ENCODE data around the gene ABHD13.
"Not testable (repeated sequence)": the region's sequence is repeated elsewhere in the genome, so short reads cannot be mapped to it uniquely, and the experiment has no call there.

ABHD13 gene

DNA sequence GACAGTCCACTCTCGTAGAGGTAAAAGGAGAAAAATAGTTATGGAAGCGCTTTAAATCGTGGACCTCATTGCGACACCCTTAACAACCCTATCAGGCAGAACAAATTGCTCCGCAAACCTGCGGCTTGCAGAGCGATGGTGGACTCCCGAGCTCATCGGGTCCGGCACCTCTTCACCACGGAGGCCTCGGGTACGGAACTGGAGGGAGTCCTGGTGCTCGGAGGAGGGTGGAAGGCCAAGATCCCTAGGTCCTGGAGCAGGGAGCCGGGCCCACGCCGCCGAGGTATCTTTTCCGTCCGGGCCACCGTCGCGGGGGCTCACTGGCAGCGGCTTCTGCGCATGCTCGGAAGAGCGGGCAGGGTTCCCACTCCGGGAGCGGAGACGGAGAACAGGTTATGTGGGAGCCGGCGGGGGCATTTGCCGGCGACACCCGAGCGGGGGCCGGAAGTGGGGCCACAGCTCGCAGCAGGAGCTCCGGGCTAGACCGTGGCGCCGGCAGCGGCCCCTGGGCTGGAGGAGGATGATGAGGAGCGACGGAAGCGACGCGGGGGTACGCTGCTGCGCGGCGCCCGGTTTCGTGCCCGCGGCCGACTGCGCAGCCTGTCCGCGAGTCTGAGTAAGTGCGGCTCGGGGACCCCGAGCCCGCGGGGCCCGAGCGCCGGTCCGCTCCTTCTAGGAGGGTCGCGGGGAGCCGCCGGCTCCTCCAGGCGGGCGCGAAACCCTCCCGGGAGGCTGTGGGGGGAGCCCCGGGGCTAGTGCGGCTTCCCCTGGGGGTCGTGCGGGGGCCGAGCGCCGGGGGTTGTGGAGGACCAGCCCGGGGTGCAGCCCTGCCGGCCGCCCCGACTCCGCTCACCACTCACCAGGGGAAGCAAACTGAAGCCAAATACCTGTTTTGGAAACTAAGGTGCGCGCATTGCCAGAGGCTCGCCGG, at the start of gene ABHD13:
TSS of gene ABHD13 (plus strand) at position 349 of the 931 bp plus-strand sequence. CDS start 10,827 bp downstream, outside the sequence.
- peak; percentile 54 for DNase-seq (ENCODE audit: low read depth, low spot score)

DNA sequence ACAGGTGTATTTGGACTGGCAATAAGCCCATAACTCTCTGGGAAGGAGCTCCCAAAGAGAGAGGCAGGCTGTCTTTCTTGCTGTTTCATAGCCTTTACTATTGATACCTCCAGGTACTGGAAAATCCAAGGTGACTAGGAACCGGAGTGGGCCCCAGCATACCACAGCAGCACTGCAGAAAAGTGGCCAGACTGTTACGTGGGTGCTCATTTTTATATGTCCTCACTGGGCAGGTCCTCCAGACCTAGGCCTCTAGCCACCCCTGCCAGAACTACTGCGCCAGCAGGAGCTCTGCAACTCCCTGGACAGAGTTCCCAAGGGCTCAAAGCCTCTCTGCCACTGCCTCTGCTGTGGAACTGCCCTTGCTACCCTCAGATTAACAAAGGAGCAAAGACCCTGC, 49.3 kb upstream of the ABHD13 start:
- no peak for DNase-seq (ENCODE audit: low read depth, low spot score)

DNA sequence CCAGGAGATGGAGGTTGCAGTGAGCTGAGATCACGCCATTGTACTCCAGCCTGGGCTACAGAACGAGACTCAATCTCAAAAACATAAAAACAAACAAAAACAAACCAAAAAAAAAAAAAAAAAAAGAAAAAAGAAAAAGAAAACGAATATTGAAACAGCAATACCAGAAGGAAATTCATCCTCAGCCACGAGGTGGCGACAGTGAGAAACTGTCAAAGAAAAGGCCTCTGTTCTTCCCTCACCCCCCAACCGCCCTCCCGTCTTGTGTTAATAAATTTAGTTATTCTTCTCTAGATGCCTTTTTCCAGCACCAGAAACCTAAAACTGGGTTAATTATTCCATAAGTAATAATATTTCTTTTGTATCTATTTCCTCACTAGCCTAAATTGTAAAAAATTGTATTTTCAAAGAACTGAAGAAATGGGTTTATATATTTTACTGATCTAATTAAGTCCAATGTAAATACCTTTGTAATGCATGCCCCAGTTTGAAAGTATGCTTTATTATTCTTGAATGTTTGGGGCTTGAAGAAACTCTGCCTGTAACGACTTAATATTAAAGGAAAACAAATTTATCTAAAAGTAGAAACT, 41.4 kb upstream of the ABHD13 start:
- DNase-seq (ENCODE audit: low read depth, low spot score): peak; percentile 7

DNA sequence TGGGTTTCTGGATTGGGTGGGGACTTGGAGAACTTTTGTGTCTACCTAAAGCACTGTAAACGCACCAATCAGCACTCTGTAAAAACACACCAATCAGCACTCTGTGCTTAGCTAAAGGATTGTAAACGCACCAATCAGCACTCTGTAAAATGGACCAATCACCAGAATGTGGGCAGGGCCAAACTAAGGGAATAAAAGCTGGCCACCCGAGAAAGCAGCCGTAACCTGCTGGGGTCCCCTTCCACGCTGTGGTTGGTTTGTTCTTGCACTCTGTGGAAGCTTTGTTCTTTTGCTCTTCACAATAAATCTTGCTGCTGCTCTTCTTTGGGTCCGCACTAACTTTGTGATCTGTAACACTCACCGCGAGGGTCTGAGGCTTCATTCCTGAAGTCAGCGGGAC, 40.1 kb upstream of the ABHD13 start:
- DNase-seq (ENCODE audit: low read depth, low spot score): no peak

DNA sequence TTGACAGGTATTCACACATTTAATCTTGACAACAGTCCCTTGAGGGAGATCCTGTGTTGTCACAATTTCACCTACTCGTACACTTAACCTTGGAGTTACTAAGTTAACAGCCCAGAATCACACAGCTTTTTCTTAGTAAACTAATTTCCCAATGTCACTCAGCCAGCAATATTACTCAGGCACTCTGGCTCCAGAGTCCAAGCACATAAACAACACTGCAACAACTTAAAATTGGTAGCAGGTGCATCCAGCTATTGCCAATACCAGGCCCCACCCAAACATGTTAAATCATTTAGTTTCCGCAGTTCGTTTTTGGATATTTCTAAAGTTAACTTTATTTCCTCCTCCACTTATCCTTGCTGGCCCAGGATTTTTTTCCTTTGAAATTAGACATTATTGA, 35.5 kb upstream of the ABHD13 start:
- no peak for DNase-seq (ENCODE audit: low read depth, low spot score)

DNA sequence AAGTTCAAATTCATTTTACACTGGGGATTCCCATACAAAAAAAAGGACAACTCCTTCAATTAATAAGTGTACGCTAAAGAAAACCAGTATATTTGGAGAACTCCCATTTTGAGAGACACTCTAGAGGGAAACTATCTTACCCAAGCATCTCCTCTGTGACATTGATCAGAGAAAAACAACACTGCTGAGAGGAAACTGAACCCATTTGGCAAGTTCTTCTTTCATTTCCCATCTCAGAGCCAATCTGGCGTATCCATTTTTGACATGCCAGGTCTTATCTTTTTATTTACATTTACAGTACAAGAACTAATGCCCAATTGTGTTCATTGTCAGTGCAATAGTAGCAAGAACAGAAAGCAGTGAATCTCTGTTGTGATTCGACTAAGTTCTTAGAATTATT, 33.0 kb upstream of the ABHD13 start:
- no peak for DNase-seq (ENCODE audit: low read depth, low spot score)

DNA sequence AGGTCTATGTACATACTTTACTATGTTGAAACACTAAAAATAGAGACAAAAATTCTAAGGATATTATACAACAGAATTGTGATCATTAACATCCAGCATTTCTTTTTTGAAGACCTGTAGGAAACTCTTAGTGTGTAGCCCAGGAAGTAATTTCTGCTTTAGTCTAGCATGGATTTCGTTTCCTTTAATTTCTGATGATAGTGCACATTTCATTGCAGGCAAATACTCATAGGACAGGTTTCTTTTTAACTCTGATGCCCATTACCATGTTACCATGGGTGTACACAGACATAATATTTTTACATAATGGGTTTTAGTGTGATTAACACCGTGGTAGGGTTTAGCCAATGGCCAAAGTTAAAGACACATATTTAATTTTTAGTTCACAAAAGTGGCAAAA, 29.9 kb upstream of the ABHD13 start:
- DNase-seq (ENCODE audit: low read depth, low spot score): no peak

DNA sequence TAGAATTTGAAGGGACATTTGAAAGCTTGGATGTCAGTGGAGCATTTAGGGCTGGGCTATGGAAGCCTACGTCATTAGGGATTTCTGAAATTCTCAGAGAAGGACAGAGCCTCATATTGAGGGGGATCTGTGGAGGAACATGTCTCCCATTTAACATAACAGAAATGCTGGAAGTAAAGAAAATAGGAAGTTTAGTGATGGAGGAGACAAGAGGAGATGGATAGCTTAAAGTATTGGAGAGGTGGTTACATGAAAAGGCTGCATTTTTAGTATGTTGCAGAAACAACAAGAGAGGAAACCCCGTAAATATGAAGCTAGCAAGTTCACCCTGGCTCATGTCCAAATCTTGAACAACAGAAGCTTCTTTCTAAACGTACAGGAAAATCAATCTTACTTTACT, 27.3 kb upstream of the ABHD13 start:
- DNase-seq (ENCODE audit: low read depth, low spot score): no peak

DNA sequence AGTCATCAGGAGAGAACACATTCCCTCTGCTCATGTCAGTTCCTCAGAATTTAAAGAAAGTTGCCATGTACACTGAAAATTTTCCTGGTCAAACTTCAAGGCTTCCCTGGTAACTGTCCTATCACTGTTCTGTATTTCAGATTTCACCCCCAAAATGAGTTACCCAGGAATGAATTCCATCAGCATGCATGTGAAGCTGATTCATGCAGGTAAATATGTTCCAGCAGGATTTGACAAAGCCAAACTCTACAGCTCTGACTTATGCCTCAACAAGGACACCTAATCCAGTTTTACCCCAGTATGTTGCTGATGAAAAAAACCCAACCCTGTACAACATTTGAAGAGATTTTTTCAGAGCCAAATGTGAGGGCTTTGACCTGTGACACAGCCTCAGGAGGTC, 24.4 kb upstream of the ABHD13 start:
- DNase-seq (ENCODE audit: low read depth, low spot score): no peak

DNA sequence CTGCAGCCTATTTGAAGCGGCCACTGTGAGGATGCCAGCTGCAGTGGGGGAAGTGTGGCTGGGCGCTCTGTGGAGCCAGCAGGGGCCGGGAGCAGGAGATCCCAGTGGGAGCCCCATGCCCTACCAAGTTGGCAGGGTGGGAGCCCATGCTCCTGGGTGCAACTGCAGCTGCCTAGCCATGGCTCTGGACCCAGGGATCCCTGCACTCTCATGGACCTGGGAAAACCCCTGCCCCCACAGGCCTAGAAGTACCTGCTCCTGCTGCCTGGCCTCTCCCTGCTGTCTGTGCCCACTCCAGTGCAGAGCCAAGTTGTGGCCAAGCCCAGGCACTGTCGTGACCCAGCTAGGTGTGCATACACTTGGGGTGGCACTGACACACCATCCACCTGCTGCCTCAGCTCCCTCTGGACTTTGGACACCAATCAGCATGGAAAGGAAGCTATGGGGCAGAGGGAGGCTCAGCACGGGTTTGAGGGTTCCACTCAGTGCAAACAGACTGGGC, 23.7 kb upstream of the ABHD13 start:
- DNase-seq (ENCODE audit: low read depth, low spot score): no peak

DNA sequence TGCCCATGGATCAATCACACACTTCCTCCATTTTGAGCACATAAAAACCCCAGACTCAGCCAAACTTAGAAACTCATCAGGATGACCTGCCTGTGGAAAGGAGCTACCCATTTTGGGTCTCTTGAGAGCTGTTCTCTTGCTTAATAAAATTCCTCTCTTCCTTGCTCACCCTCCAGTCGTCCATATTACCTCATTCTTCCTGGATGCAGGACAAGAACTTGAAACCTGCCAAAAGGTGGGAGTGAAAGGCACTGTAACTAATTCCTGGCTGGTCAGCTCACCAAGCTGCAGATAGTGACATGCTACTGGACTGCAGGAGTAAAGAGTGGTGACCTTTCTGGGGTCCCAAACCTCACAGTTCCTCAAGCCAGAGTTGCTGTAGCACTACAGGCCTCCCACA, 23.0 kb upstream of the ABHD13 start:
- DNase-seq (ENCODE audit: low read depth, low spot score): no peak

DNA sequence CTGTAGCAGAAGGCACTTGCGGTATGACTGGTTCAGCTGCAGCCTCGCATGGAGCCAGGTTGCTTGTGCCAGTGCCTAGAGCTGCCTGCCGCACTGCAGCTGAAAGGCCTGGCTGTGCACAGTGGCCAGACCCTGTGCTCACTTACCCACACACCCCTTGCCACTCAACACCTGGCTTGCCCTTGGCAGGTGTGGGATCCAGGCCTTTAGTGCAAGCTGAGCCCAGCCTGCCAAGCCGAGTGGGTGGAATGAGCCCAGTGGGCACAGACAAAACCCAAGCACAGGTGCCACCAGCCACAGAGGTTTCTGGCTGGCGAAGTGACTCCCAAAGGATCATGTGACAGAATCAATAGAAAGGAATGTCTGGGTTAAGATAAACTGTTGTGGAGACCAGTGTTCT, 22.3 kb upstream of the ABHD13 start:
- DNase-seq (ENCODE audit: low read depth, low spot score): no peak

DNA sequence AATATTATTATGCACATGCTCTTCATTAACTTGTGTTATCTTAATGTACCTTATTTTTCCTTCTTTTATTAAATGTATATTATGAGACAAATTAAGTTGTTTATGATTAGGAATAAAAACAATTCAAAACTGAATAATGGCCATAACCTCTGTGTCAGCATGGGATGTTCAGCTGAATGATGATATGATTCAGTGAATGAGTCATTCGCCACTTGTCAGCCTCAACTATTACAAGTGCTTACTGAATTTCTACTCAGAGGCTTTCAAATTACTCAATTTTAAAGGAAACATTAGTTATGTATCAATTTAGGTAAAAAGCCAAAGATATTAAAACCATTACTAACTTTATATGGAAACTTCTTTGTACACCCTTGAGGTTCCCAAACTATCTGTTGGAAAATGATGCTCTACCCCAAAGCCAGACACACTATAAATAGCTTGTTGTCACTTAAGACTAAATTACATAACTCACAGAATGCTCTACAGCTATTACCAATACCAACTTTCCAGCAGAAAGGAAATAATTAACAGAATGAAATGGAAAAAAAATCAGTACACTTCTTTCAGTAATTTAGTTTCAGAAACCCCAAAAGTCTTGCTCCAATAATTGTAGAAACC, 17.3 kb upstream of the ABHD13 start:
- DNase-seq (ENCODE audit: low read depth, low spot score): no peak

DNA sequence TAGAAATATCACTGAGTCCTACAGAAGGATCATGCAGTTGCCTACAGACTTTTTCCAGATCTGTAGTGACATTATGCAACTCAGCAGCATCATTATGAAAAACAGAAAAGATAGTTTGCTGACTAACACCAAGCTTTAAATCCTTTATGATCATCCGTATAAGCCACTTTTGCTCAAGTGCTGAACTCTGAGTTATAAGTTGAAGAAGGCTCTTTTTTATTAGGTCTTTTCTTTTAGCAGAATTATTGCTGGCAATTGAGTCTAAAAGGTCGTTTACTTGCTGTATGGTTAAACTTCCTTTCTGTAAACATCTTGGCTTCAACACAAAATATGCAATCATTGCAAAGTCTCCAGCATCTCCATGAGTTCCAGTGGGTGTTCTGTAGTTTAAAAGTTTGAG, 7.6 kb upstream of the ABHD13 start:
- no peak for DNase-seq (ENCODE audit: low read depth, low spot score)

DNA sequence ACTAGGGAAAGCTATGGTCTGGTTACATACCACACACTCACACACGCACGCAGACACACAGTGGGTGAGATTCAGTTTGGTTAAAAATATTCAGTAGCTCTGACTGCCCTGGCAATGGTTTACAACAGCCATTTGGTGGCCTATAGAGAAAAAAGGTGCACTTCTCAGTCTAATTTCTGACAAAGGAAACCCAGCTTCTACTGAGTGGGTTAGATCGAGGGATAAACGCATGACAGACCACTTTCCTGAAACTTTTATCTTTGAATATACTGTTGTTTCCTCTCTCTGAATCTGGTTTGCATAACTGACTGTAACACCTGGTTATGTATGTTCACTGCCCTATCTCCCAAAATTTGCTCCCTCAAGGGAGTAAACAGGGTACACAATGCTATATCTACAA, 5.3 kb upstream of the ABHD13 start:
- no peak for DNase-seq (ENCODE audit: low read depth, low spot score)

DNA sequence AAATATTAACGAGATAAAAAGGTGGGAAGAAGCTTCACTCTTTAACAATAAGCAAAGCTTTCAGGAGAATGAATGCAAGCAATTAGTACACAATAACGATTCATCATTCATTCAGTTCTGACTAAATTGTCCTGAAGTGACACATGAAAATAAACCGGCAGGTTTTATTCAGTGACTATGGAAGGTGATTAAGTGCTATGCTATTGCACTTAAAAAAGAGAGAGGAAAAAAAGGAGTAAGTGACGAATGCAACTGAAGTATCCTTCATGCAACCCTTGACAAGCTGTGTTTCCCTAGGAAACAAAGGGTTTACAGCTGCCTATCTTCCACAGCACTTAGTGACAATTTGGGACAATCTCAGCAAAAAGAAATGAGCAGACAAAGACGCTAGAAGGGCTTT, 4.2 kb upstream of the ABHD13 start:
- DNase-seq (ENCODE audit: low read depth, low spot score): no peak

DNA sequence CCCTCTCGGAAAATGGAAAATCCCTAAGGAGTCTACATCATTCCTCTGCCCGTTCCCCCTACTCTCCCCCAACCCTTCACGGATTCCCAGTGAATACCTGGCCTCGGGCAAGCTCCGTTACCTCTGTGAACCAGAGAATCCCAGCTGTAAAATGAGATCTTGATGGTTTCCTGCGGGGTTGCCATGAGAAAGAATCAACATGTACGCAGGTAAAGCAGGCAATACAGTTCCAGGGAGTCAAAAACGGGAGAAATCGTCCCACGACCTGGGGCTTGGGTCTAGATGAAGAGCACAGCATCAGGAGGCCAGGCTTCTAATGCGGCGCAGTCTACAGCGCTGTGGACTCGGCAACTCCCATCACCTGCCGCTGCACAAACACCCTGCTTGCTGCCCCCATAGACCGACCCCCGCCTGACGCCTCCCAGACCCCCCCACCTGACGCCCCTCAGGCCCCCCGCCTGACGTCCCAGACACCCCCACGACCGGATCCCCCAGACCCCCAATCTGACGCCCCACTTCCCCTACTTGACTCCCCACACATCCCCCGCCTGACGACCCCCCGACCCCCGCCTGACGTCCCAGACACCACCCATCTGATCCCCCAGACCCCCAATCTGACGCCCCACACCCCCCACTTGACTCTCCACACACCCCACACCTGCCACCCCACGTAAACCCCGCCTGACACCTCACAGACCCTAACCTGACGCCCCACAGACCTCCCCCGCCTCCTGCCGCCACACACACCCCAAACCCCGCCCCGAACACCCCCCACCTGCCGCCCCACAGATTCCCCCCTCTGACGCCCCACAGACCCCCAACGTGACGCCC, 3.5 kb upstream of the ABHD13 start:
- DNase-seq (ENCODE audit: low read depth, low spot score): peak; percentile 9

DNA sequence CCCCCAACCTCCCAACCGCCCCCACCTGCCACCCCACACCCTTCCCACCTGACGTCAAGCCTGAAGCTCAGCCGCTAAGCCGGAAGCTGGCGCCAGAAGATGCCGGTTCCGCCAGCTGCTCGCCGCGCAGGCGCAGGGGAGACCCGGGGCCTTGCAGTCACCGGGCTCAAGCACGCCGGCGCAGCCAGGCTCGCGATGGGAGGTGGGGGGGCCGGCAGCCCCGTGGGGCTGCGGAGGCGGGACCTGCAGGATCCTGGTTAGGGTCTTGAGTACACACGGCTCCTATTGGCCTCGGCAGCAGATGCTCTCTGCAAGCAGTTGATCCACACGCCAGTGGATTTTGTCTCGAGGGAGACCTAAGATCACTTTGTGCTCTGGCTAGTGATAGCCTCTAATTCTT, 2.8 kb upstream of the ABHD13 start, which contains the start of gene LIG4:
TSS of gene LIG4 (minus strand) at position 101 of the 400 bp plus-strand sequence. CDS start 4,268 bp downstream, outside the sequence.
- DNase-seq (ENCODE audit: low read depth, low spot score): peak; percentile 68

DNA sequence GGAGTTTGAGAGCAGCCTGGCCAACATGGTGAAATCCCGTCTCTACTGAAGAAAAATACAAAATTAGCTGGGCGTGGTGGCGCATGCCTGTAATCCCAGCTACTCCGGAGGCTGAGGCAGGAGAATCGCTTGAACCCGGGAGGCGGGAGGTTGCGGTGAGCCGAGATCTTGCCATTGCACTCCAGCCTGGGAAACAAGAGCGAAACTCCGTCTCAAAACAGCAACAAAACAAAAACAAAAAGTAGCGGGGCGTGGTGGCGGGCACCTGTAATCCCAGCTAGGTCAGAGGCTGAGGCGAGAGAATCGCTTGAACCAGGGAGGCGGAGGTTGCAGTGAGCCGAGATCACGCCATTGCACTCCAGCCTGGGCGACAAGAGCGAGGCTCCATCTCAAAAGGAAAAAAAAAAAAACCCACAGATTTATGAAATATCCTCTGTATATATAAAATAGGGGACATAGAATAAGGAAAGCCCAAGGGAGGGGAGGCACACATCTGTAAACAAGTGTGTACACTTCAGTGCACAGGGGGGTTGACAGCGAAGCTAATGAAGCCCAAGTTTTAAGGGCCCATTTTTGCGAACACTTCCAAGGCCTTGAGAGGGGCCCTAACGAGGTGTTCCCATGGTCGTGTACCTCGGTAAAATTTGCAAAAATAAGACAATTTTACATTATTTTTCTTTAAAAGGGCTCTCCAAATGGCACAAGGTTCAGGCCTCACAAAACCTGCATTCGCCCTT, 717 bp upstream of the ABHD13 start:
- not testable (repeated sequence) for DNase-seq (ENCODE audit: low read depth, low spot score)

DNA sequence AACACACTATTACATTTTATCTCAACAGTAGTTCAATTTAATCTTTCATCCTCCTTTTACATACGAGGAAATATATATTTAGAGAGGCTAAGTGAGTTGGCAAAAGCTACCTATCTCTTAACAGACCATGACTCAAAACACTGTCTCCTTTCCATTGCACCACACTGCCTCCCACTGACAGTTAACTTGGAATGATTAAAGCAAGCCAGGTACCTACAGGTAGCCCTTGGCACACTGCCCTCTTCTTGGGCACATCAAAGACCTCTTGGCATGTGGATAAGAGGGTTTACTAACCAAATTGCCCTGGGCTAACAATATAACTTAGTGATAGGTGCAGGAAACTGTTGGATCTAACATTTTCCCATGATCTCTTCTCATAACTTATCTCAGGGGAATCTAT, 1.8 kb downstream of the ABHD13 start:
- DNase-seq (ENCODE audit: low read depth, low spot score): no peak
